Panc1 (cell line): ENCODE data around the gene P2RY8.
"Not testable (repeated sequence)": the region's sequence is repeated elsewhere in the genome, so short reads cannot be mapped to it uniquely, and the experiment has no call there.

Experiments used
- CTCF ChIP-seq: fragments of 450-650 bp; IDR thresholded peaks from 2 replicates; pipeline ENCODE4 v1.5.1; 2017; ENCODE audit warnings: mild to moderate bottlenecking
- POLR2AphosphoS5 ChIP-seq: IDR thresholded peaks from 2 replicates; pipeline ENCODE4 v1.6.1; 2012; ENCODE audit warnings: mild to moderate bottlenecking, low read depth, low read length, moderate library complexity
- REST ChIP-seq, 2 experiments: IDR thresholded peaks; 2 replicates each; pipeline ENCODE4 v1.6.1; 2011 to 2012; ENCODE audit warnings: low read depth in 2 of 2, control low read depth in 1 of 2, low read length in 1 of 2, mild to moderate bottlenecking in 1 of 2, moderate library complexity in 1 of 2; ENCODE audit not compliant: insufficient read depth in 1 of 2
- SIN3A ChIP-seq: IDR thresholded peaks from 2 replicates; pipeline ENCODE4 v1.6.1; 2012; ENCODE audit warnings: low read depth, mild to moderate bottlenecking, low read length, moderate library complexity, borderline replicate concordance; ENCODE audit not compliant: insufficient read depth
- TCF7L2 ChIP-seq: IDR thresholded peaks from 2 replicates; pipeline ENCODE4 v1.6.1; 2011; ENCODE audit warnings: mild to moderate bottlenecking, low read depth, low read length, inconsistent platforms

DNA sequence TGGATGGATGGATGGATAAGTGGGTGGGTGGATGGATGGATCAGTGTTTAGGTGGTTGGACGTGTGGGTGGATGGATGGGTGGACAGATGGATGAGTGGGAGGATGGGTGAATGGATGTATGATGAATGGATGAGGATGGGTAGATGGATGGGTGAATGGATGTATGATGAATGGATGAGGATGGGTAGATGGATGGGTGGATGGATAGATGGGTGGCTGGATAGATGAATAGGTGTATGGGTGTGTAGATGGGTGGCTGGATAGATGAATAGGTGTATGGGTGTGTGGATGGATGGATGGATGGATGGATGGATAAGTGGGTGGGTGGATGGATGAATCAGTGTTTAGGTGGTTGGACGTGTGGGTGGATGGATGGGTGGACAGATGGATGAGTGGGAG is 62.4 kb downstream of the P2RY8 start:
- not testable (repeated sequence) for TF ChIP-seq CTCF; POLR2AphosphoS5; TCF7L2; REST (IDR thresholded peaks at IDR 0.05; ENCODE audit: insufficient read depth in 1 of 2, low read depth in 2 of 2, low read length in 1 of 2); SIN3A
